Fibroblast of peridontal ligament (primary cell): Measurements from ENCODE around the gene KRTAP5-8.
"Not testable (repeated sequence)": the region's sequence is repeated elsewhere in the genome, so short reads cannot be mapped to it uniquely, and the experiment has no call there.

Experiments used
- DNase-seq: peaks from one replicate; pipeline ENCODE4 v3.0.0-alpha.2; 2010; ENCODE audit errors: extremely low read depth

Gene KRTAP5-8

GRCh38 chr11:71574418-71574817 lies 36.6 kb downstream of the KRTAP5-8 start:
- DNase-seq, result no peak

DNA sequence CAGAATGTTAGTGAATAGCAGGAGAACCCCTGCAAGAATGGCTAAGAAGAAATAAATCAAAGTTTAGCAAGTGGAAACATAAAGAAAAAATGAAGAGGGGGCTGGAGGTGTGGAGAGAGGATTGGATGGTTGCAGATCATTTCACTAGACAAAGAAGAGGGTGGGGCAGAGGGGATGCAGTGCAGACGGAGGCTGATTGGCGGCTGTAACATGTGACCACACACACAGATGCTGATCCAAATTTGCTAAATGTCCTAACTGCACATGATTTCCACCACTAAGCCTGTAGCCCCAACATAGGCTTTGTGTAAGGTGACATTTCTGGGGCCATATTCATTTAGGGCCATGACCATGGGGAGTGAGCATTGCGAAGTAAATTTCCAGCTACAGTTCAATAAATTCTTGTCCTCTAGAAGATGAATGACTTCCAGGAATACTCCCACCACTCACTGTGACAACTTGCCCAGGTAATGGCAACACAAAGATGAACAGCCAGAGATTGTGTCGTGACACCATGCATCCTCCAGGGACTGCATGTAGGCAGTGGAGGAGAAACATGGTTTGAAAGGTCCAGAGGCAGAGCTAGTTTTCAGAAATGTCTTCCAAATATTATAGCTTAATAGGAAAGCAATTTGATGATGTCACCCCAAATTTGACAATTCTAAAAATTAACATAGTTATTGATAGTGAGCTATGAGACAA lies 38.0 kb downstream of the KRTAP5-8 start:
- DNase-seq, result no peak

- not testable (repeated sequence) for DNase-seq
Measured at GRCh38 chr11:71576688-71577465, 39.1 kb downstream of the KRTAP5-8 start.

DNA sequence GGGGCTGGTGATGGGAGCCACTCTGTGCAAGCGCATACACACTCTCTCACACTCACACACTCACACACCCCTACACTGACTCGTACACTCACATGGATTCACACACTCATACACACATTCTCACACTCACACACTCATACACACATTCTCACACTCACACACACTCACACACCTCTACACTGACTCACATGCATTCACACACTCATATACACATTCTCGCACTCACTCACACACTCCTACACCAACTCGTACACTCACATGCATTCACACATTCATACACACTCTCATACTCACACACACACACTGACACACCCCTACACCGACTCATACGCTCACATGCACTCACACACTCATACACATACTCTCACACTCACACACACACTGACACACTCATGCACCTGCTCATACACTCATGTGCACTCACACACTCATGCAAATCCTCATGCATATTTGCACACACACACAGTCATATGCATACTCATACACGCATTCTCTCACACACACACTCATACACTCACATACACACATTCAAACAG lies 39.7 kb downstream of the KRTAP5-8 start:
- DNase-seq, result no peak

DNA sequence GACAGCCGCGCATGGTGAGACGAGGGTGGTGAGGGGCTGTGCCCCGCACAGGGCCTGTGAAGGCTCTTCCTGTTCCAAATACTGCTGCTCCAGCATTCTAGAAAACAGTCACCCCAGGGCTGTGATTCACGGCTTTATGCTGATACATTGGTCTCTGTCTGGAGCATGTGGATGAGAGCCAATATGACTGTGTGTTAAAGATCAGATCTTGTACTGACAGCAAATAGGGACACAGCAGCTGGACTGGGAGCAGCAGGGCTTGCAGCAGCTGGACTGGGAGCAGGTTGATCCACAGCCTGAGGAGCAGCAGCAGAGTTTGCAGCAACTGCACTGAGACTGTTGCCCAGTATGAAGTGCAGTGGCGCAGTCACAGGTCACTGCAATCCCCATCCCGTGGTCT lies 41.7 kb downstream of the KRTAP5-8 start:
- DNase-seq, result not testable (repeated sequence)

- DNase-seq, result peak; percentile 73
Measured at GRCh38 chr11:71580057-71581003, 42.5 kb downstream of the KRTAP5-8 start.

DNA sequence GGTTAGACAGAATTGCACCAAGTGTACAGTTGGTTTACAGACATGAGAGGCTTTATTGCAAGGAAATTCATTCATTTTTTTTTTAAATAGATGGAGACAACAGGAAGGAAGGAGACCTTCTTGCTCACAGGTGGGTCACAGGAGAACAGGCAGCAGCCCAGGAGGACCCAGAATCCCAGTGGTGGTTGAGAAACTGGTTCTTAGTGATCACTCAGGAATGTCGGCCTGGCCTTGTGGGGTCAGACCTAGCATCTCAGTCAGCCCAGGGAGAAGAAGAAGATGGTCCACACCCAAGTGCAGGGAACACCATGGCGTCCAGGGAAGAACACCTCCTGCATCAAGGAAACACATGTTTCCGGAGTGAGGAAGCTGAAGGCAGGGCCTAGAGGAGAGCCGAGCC lies 44.0 kb downstream of the KRTAP5-8 start:
- DNase-seq, result no peak

GRCh38 chr11:71582309-71582895 lies 44.6 kb downstream of the KRTAP5-8 start, which contains the start of gene KRTAP5-11:
Gene KRTAP5-11 (minus strand): TSS chr11:71582875. CDS start chr11:71582837, 38 bp downstream.
- no peak for DNase-seq

DNA sequence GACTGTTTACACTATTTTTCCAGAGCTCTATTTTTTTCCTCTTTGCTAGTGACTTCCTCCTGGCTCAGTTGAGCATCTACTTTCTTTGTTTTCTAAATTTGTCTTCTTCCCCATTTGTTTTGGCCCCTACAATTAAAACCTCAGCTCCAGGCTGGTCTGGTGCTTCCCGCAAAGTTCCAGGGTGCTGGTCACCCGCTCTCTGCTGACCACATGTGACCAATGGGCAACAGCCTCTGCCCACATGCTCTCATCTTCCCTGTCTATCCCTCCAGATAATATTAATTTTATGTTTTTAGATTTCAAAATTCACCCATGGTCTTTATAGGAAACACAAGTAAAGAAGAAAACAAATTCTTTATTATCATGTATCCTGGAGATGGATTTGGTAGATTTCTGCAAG lies 45.1 kb downstream of the KRTAP5-8 start:
- not testable (repeated sequence) for DNase-seq

DNA sequence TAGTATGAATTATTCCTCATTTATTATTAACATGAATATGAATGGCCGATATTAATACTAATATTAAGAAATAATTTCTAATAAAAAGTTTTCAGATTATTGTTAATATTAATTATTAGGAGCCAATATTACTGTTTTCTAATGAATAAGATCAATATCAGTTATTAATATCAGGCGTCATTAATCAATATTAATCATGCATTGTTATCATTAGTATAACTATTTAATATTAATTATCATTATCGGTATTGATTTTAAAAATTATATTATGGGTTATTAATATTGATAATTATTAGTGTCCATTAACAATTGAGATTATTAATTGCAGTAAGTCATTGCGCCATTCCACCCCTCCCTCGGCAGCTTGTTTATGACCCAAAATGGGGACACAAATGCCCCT lies 47.8 kb downstream of the KRTAP5-8 start:
- not testable (repeated sequence) for DNase-seq

GRCh38 chr11:71588314-71588713 lies 50.5 kb downstream of the KRTAP5-8 start:
- DNase-seq, result not testable (repeated sequence)
